ENCODE data around the gene NARS2. TPM values are rescaled to one million over a fixed set of nuclear protein-coding genes. Genes with fewer than 3 reads are reported as not detected.

Gene NARS2
- total and polyA plus RNA-seq, 10 of the 15 experiments (the other 5 are each of a cell fraction or from before 2014, with no cell fraction given) = 22.2 to 45.3 (median 36.3) TPM

DNA sequence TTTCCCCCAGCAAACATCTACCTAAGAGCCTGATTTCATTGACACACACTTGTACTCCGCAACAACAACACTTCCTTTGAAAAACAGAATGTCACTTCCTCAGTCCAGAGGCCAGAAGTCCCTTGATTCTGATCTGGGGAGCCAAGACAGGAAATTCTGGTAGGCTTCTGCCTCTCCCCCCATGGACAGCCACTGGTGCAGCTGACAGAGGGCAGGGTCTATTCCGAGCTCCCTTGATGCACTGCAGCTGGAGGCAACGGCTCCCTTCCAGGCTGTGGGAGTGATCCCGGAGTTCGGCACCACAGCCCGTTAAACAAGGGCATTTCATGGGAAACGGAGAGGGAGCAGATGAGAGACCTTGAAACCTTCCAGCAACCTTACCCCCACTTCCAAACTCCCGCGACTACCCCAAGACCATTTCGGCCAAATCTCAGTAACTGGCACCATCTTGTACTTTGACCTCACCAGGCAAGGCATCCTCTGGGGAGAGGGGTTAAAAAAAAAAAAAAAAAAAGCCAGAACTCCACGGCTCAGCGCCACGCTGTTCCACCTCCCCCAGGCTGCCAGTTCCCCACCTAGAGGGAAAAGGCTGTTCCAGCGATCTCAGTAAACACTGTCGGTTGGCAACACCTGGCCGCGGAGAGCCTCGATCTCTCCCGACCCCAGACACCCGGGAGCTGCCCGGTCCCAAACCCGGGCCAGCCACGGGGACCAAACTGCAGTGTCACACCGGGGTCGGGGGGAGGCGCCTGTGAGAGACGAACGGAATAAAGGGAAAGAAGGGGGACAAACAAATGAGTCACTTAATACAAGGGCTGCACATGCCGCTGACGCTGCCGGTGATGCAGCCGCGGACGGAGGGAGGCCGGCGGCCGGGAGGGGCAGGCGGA is 158.1 kb downstream of the NARS2 start (continued):
- TF ChIP-seq SMC3 (IDR thresholded peaks at IDR 0.05; ENCODE audit: borderline replicate concordance, low read length) = peak; percentile 70
- TF ChIP-seq, protein P1, sequence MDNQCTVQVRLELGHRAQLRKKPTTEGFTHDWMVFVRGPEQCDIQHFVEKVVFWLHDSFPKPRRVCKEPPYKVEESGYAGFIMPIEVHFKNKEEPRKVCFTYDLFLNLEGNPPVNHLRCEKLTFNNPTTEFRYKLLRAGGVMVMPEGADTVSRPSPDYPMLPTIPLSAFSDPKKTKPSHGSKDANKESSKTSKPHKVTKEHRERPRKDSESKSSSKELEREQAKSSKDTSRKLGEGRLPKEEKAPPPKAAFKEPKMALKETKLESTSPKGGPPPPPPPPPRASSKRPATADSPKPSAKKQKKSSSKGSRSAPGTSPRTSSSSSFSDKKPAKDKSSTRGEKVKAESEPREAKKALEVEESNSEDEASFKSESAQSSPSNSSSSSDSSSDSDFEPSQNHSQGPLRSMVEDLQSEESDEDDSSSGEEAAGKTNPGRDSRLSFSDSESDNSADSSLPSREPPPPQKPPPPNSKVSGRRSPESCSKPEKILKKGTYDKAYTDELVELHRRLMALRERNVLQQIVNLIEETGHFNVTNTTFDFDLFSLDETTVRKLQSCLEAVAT (IDR thresholded peaks at IDR 0.05) = peak; percentile 49; the same call in 1 of the 2 replicates
- peak; percentile 60 for TF ChIP-seq IKZF1 (conservative IDR thresholded peaks at IDR 0.05)
- no peak for TF ChIP-seq TAF1 (IDR thresholded peaks at IDR 0.05; ENCODE audit: borderline replicate concordance, low read depth, low read length)
- peak; percentile 46 for TF ChIP-seq MEF2B (IDR thresholded peaks at IDR 0.05; ENCODE audit: partially characterized antibody, poor library complexity, severe bottlenecking)
- TF ChIP-seq CREM (IDR thresholded peaks at IDR 0.05; ENCODE audit: low read depth) = peak; percentile 72
- TF ChIP-seq IKZF2 (IDR thresholded peaks at IDR 0.05) = peak in 1 of 2 experiments; percentile 32; a peak in 2 of 4 replicates
- TF ChIP-seq ATF7 (IDR thresholded peaks at IDR 0.05; ENCODE audit: low read depth) = peak; percentile 45; the same call in 1 of the 2 replicates
- TF ChIP-seq NFYA (IDR thresholded peaks at IDR 0.05; ENCODE audit: borderline replicate concordance, low read depth, low read length) = no peak
- TF ChIP-seq RELA (IDR thresholded peaks at IDR 0.05; ENCODE audit: borderline replicate concordance, partially characterized antibody) = peak; percentile 57
- no peak for TF ChIP-seq POLR2AphosphoS2 (IDR thresholded peaks at IDR 0.05; ENCODE audit: low read depth, low read length)
- peak; percentile 85 to 94 for TF ChIP-seq BHLHE40 (IDR thresholded peaks at IDR 0.05; ENCODE audit: borderline replicate concordance in 1 of 2, low read depth in 2 of 2, low read length in 1 of 2)
- peak; percentile 26; the same call in 1 of the 3 replicates for TF ChIP-seq POU2F2 (IDR thresholded peaks at IDR 0.05; ENCODE audit: borderline replicate concordance, low read depth, low read length)
- TF ChIP-seq RAD21 (IDR thresholded peaks at IDR 0.05; ENCODE audit: insufficient read depth, low read depth, low read length) = peak; percentile 72
- TF ChIP-seq STAT1 (conservative IDR thresholded peaks at IDR 0.05) = 0 out of 2 replicates have a peak, but pooled peaks have one; percentile 34
- no peak for TF ChIP-seq PAX5 (IDR thresholded peaks at IDR 0.05; ENCODE audit: borderline replicate concordance, low read depth, low read length)
- no peak for TF ChIP-seq ZNF217 (IDR thresholded peaks at IDR 0.05)
- TF ChIP-seq, protein P2, sequence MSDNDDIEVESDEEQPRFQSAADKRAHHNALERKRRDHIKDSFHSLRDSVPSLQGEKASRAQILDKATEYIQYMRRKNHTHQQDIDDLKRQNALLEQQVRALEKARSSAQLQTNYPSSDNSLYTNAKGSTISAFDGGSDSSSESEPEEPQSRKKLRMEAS (IDR thresholded peaks at IDR 0.05; ENCODE audit: low read depth, low read length) = peak; percentile 49; the same call in 1 of the 2 replicates
- TF ChIP-seq STAT3 (IDR thresholded peaks at IDR 0.05; ENCODE audit: low read depth, low read length) = no peak
- TF ChIP-seq YY1 (IDR thresholded peaks at IDR 0.05; ENCODE audit: low read depth, low read length) = peak; percentile 52; the same call in 1 of the 2 replicates
- TF ChIP-seq, protein P3, sequence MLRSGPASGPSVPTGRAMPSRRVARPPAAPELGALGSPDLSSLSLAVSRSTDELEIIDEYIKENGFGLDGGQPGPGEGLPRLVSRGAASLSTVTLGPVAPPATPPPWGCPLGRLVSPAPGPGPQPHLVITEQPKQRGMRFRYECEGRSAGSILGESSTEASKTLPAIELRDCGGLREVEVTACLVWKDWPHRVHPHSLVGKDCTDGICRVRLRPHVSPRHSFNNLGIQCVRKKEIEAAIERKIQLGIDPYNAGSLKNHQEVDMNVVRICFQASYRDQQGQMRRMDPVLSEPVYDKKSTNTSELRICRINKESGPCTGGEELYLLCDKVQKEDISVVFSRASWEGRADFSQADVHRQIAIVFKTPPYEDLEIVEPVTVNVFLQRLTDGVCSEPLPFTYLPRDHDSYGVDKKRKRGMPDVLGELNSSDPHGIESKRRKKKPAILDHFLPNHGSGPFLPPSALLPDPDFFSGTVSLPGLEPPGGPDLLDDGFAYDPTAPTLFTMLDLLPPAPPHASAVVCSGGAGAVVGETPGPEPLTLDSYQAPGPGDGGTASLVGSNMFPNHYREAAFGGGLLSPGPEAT (IDR thresholded peaks at IDR 0.05; ENCODE audit: low read depth) = peak; percentile 37; the same call in 1 of the 2 replicates
- TF ChIP-seq MXI1 (IDR thresholded peaks at IDR 0.05; ENCODE audit: low read depth, low read length) = peak; percentile 46; the same call in 1 of the 2 replicates
- TF ChIP-seq ZNF207 (IDR thresholded peaks at IDR 0.05; ENCODE audit: borderline replicate concordance) = peak; percentile 70; the same call in 1 of the 2 replicates
- TF ChIP-seq SMARCA5 (IDR thresholded peaks at IDR 0.05) = 0 out of 2 replicates have a peak, but pooled peaks have one; percentile 48
- peak; percentile 62; the same call in 1 of the 2 replicates for TF ChIP-seq POLR2A (IDR thresholded peaks at IDR 0.05; ENCODE audit: low read depth, low read length)
